Right lung (tissue), 5 donors: Measurements from ENCODE around the gene ZEB2. TPM values are rescaled to one million over a fixed set of nuclear protein-coding genes. Genes with fewer than 3 reads are reported as not detected.
A peak's percentile ranks its signal among the peaks of the same experiment; 100 is the strongest.

Experiments used
- DNase-seq, 2 donors: peaks; one replicate each; pipeline ENCODE4 v3.0.0-alpha.2; 2013
- polyA plus RNA-seq, 5 donors: library from polyadenylated mRNA; unstranded; fragments of 120-200 nt; gene quantifications; one replicate each; pipeline versions ENCODE4 v1.2.1 to v1.2.3, GENCODE V29; 2013; ENCODE audit warnings: inconsistent platforms in 1 of 5, low replicate concordance in 1 of 5; ENCODE audit not compliant: insufficient read length in 5 of 5, insufficient read depth in 1 of 5

Gene ZEB2
- polyA plus RNA-seq, 5 donors: 180 to 273 (median 266) TPM

GRCh38 chr2:144429396-144430112 lies 90.4 kb downstream of the ZEB2 start:
- no peak for DNase-seq

- no peak for DNase-seq
Observed at GRCh38 chr2:144426981-144427479, 92.9 kb downstream of the ZEB2 start.

GRCh38 chr2:144426355-144426754 lies 93.6 kb downstream of the ZEB2 start:
- DNase-seq: no peak

DNA sequence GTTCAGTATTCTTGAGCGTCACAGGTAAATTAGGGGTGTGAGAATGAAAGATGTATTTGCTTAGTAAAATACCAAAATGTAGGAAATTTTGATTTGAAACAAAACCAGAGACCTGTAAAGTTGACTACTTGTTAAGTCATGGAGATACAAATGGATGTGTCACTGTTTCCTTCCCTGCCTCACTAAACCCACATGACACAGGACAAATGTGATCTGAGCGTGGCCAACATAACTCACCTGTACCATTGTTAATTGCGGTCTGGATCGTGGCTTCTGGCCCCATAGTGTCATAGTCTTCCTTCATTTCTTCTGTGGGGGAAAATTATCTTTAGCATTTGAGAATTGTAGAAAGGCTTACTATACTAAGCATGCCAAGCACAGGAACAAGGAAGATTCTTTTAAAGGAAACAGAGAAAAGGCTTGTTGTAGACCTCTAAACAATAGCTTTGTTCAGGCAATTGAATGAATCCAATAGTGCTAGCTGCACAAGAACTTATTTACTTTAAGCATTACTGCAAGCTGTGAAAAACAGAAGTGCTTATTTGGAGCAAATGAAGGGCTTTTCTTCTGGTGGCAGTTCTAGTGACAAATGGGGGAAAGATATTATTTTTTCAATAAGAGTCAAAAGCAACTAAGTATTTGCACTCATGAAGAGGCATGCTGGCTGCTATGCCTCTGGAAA lies 95.2 kb downstream of the ZEB2 start:
- DNase-seq: no peak

GRCh38 chr2:144421606-144422510 lies 98.1 kb downstream of the ZEB2 start:
- DNase-seq: no peak

- no peak for DNase-seq
Observed at GRCh38 chr2:144419218-144419617, 100.7 kb downstream of the ZEB2 start.

DNA sequence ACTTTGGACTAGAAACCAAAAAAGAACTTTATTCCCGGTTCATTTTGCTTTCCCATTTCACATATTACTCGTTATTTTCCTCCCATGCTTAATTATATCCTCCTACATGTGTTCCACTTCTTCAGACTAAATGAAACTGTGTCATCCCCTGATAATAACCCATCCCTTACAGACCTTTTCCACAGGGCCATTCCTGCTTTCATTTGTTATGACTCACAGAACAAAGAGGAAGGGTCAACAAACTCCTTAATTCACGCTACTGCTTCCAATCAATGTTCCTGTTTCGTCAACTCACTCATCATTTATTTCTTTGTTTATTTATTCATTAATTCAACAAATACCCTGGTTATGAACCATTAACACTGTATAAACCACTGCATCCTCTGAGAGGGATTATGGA lies 104.5 kb downstream of the ZEB2 start:
- no peak for DNase-seq

DNA sequence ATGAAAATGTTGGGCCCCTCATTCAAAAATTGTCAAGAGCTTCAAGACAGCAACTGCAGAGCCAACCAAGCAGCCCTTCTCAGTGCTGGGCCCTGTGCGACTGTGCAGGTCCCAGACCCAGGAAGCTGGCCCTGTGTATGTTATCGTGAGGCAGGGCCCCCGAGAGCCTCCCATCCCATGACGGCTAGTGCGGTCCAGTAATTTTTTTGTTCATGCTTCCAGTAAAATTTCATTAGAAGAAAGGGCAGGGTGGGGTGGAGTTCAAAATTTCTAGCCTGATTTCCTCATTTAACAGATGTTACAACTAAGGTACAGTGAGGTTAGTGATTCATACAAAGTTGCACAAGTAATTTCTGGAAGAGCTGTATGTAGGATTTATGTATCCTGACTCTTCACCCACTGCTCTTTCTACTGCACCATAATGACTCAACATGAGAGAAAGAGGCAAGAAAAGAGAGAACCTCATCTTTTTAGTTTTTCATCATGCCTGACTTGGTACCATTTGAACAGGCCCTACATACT lies 105.5 kb downstream of the ZEB2 start:
- DNase-seq: no peak

GRCh38 chr2:144412709-144413108 lies 107.2 kb downstream of the ZEB2 start:
- peak in 1 of 2 donors; percentile 52 for DNase-seq

DNA sequence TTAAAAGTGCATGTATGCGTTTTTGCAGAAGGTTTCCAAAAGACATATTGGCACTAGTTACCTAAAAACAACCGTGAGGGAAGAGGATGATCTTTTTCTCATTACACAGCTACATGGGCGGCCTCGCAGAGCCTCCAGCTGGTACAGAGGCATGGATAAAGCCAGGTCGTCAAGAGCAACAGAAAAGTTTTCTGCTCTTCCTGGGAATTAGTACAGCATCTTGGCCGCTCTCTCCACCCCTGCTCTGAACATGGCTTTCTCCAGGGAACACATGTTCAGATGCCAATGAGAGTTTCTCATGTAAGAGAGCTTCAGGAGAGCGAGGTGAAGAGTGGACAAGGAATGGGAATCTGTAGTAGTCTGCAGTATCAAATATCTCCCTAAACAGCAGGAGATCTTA lies 108.4 kb downstream of the ZEB2 start:
- DNase-seq: no peak

DNA sequence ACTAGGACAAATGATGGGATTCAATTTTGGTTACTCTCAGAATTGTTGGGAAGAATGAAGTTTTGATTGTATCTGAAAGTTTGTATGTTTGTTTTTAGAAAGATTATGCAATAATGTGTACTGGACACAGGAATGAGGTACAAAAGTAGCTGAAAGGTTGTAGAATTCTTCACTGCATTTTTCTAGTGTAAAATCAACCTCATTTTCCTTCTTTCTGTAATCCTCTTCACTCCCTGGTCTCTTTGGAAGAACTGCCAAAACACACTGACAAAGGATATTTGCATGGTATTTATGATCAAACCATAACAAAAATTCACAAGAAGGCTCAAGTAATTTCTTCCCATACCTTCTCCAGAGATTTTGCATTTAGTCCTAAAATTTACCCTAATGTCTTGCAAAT lies 110.7 kb downstream of the ZEB2 start:
- no peak for DNase-seq

- no peak for DNase-seq
Observed at GRCh38 chr2:144407262-144407661, 112.7 kb downstream of the ZEB2 start.

DNA sequence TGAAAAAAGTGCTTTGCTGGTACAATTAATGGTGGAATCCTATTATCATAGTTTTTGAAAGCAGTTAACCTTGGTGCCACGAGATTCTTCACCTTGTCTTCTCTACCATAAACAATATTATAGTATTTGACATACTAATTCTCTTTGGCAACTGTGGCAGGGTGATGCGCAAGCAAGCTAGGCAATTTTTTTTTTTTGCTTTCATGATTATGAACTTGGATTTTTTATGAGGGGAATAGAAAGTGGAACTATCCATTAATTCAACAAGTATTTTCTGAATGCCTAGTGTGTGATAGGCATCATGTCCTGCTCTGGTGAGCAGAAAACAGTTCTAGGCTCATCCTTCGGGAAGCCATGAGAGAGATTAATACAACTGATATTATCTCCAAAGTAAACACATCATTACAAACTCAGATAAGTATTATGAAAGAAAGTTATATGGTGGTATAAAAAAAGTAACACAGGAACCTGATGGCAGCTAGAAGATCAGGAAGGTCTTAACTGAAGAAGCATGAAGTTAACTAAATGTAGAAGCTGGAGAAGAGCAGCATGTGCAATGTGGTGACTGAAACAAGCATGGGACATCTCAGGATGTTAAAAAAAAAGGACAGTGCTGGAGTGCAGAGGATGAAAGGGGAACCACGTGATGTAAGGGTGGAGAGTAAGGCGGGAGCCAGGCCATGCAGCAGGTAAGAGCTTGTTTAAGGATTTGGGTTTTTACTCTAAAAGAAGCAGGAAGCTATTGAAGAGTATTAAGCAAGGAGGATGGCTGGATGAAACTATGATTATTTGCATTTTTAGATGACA lies 113.7 kb downstream of the ZEB2 start:
- no peak for DNase-seq

DNA sequence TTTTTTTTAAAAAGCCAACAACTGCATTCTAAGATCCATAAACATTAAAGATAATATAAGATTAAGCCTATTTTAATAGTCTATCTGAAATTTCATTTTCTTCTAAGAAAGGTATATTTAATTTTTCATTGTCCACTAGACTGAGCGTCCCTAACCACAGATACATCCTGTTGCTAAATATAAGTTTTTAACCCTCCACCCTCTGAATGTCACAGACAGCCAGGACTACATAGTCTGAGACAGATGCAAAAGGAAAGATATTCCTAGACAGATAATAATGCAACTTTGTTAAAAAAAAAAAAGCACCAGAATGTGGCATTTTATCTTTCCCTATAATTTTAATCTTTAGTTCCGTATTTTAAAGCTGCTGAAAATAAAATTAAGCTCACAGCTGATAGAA lies 114.6 kb downstream of the ZEB2 start:
- no peak for DNase-seq

DNA sequence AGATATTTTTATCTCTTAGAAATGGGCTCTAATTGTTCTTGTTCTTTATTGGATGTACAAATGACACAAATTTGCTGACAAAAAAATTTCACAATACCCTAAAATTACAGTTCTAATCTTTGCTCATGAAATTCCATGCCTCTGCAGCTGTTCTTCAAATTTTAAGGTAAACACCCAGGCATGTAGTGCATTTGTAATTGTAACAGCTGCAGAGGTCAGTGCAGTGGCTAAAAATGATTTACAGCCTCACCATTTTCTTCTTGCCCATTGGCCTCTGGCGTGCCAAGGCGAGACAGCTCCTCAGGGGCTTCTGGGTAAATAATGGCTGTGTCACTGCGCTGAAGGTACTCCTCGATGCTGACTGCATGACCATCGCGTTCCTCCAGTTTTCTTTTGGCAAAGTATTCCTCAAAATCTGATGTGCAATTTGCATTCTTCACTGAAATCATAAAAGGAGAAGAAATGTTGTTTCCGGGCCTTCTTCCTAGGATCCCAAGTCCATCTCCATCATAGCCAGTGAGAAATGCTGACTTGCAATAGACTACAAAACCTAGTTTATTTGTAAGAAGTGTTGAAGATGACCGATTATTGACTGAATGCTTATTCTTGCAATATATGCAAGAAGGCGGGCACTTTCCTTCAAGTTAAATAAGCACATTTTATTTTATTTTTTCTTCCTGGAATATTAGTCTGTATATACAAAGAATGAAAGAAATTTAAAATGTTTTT lies 115.2 kb downstream of the ZEB2 start:
- peak; percentile 59 to 60 for DNase-seq

GRCh38 chr2:144403933-144404332 lies 116.0 kb downstream of the ZEB2 start:
- no peak for DNase-seq

- DNase-seq: peak; percentile 86 to 90
Observed at GRCh38 chr2:144402251-144402650, 117.7 kb downstream of the ZEB2 start.

DNA sequence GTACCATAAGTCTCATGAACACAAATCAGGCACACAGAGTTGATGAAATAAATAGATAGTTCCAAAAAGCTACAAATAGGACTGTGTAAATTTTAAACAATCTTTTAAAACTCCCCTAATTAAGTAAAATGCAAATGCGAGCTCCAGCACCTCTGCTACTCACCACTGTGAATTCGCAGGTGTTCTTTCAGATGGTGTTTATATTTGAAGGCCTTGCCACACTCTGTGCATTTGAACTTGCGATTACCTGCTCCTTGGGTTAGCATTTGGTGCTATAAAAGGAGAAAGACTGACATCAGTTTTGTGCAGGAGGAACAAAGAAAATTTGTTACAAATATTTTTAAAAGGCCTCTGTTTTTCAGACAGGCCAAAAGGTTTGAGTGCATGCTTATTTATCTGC lies 118.9 kb downstream of the ZEB2 start:
- DNase-seq: no peak

- no peak for DNase-seq
Observed at GRCh38 chr2:144396318-144396717, 123.6 kb downstream of the ZEB2 start.

- no peak for DNase-seq
Observed at GRCh38 chr2:144390424-144391020, 129.4 kb downstream of the ZEB2 start.
